Esophagus muscularis mucosa (tissue), 4 donors: ENCODE measurements around the gene ACIN1.

Experiments used
- EP300 ChIP-seq: sonication (generic); formaldehyde crosslinking; IDR thresholded peaks from one replicate; pipeline ENCODE4 v1.6.1; 2017; ENCODE audit warnings: antibody characterized with exemption
- POLR2A ChIP-seq: fragments of 450-650 bp; IDR thresholded peaks from one replicate; pipeline ENCODE4 v1.6.1; 2017; ENCODE audit warnings: antibody characterized with exemption, moderate library complexity, mild to moderate bottlenecking, low read depth
- POLR2AphosphoS5 ChIP-seq, 2 donors: sonication (generic); formaldehyde crosslinking; IDR thresholded peaks; one replicate each; pipeline ENCODE4 v1.6.1; 2017; ENCODE audit warnings: antibody characterized with exemption in 2 of 2
- TF ChIP-seq, protein P1 (sequence below), 3 experiments: fragments of 200-600 bp in 2 of 3; fragments of 450-650 bp in 1 of 3; sonication (generic) in 2 of 3; IDR thresholded peaks; one replicate each; pipeline ENCODE4 v1.5.1; 2017 to 2019; ENCODE audit warnings: antibody characterized with exemption in 3 of 3, mild to moderate bottlenecking in 2 of 3, moderate library complexity in 1 of 3

DNA sequence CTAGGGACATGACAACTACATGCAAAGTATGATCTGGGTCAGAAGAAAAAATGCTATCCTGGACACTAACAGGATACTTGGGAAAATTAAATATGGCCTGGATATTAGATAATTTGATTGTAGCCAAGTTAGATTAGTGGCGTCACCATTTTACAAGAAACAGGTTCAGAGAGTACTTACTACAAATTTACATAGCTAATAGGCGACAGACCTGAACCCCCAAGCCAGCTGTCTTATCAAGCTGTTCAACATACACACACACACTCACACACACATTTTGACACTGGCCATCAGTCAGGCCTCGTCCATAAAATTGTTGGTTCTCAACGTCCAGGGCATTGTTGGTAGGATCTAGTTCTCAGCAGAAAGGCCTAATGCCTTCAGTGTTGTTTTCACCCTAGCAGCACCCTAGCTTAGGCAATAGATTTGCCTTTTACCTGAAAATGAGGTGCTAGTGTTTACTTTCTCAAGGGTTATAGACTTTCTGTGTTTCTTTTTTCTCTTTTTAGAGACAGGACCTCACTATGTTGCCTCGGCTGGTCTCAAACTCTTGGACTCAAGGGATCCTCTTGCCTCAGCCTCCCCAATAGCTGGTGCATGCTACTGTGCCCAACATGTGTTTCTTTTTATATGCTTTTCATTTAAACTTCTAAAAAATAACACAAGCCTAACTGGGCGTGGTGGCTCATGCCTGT, 81.7 kb downstream of the ACIN1 start:
- TF ChIP-seq, protein P1, sequence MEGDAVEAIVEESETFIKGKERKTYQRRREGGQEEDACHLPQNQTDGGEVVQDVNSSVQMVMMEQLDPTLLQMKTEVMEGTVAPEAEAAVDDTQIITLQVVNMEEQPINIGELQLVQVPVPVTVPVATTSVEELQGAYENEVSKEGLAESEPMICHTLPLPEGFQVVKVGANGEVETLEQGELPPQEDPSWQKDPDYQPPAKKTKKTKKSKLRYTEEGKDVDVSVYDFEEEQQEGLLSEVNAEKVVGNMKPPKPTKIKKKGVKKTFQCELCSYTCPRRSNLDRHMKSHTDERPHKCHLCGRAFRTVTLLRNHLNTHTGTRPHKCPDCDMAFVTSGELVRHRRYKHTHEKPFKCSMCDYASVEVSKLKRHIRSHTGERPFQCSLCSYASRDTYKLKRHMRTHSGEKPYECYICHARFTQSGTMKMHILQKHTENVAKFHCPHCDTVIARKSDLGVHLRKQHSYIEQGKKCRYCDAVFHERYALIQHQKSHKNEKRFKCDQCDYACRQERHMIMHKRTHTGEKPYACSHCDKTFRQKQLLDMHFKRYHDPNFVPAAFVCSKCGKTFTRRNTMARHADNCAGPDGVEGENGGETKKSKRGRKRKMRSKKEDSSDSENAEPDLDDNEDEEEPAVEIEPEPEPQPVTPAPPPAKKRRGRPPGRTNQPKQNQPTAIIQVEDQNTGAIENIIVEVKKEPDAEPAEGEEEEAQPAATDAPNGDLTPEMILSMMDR (IDR thresholded peaks at IDR 0.05), result no peak
- no peak for TF ChIP-seq EP300
- no peak for TF ChIP-seq POLR2AphosphoS5 (IDR thresholded peaks at IDR 0.05)
- no peak for TF ChIP-seq POLR2A
